ENCODE data around the gene CCDC66. TPM values are rescaled to one million over a fixed set of nuclear protein-coding genes. Genes with fewer than 3 reads are reported as not detected.

The CCDC66 gene
- total and polyA plus RNA-seq, 9 of the 15 experiments (the other 6 are each of a cell fraction or from before 2014, with no cell fraction given) = 21.5 to 46.5 (median 29.6) TPM

DNA sequence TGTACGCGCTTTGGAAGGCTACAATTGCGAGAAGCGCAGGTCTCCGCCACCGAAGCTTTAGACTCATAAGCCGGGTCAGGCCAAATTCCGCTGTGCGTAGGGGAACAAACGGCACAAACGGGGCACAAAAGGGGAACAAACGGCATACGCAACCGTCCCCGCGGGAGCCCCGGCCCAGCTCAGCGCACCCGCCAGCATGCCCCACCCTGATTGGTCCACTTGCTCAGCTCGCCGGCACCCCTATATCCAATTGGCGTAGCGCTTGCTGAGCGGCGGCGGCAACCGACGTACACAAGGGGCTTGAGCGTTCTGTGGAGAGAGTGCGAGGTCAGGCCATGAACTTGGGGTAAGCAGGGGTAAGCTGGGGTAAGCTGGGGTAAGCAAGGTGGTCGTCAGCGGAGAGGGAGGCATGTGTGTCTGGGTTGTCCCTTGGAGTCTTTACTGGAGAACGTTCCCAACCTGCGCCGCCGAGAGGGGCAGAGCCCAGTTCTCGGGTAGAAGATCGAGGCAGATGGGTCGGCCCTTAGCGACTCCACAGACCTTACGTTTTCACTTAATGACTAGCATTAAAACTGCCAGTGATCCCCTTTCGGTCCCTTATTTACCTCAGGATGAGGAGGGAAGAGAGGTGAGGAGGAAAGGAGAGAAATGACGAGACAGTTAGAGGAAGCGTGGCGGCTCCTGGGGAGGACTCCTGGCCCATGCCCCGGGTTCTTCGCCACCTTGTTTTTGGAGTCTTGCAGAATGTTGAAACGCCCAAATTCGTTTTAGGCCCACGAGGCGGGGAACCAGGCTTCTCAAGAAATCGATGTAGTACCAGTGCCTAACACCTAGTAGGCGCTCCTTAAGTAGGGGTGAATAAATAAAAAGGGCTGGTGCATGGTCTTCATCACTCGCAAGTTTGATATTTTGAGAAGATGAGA is at the start of gene CCDC66 (continued):
- TF ChIP-seq DMBX1 (CRISPR knock-in tag; IDR thresholded peaks at IDR 0.05; ENCODE audit: borderline replicate concordance) (no peak), EP300 (IDR thresholded peaks at IDR 0.05; ENCODE audit: low read length) (no peak), TARDBP (IDR thresholded peaks at IDR 0.05) (no peak), RFX5 (IDR thresholded peaks at IDR 0.05; ENCODE audit: low read depth, low read length) (no peak), NFE2 (IDR thresholded peaks at IDR 0.05; ENCODE audit: low read depth) (no peak), SMAD4 (CRISPR knock-in tag; conservative IDR thresholded peaks at IDR 0.05) (no peak), CREM (IDR thresholded peaks at IDR 0.05; ENCODE audit: low read depth) (peak; percentile 67), PRPF4 (IDR thresholded peaks at IDR 0.05; ENCODE audit: insufficient read depth, low read depth, low read length, poor library complexity, severe bottlenecking) (no peak), MEIS2 (IDR thresholded peaks at IDR 0.05; ENCODE audit: partially characterized antibody) (no peak), SMAD1 (IDR thresholded peaks at IDR 0.05; ENCODE audit: low read depth, low read length, partially characterized antibody) (peak; percentile 40), SUPT5H (IDR thresholded peaks at IDR 0.05) (peak; percentile 91), ZNF274 (IDR thresholded peaks at IDR 0.05; ENCODE audit: borderline replicate concordance, low read depth, low read length) (no peak), MXI1 (IDR thresholded peaks at IDR 0.05; ENCODE audit: low read depth, low read length) (no peak), PHB2 (IDR thresholded peaks at IDR 0.05; ENCODE audit: low read depth) (no peak), TBP (optimal IDR thresholded peaks at IDR 0.05; ENCODE audit: low read depth, low read length) (peak; percentile 82), SP2 (IDR thresholded peaks at IDR 0.05; ENCODE audit: extremely low read depth, low read depth, low read length, poor library complexity, severe bottlenecking) (no peak), ZNF12 (CRISPR knock-in tag; IDR thresholded peaks at IDR 0.05) (0 out of 2 replicates have a peak, but pooled peaks have one; percentile 32), CC2D1A (IDR thresholded peaks at IDR 0.05) (no peak), POLR2A (conservative IDR thresholded peaks at IDR 0.05) (peak; percentile 89)
- TF ChIP-seq, protein P1, sequence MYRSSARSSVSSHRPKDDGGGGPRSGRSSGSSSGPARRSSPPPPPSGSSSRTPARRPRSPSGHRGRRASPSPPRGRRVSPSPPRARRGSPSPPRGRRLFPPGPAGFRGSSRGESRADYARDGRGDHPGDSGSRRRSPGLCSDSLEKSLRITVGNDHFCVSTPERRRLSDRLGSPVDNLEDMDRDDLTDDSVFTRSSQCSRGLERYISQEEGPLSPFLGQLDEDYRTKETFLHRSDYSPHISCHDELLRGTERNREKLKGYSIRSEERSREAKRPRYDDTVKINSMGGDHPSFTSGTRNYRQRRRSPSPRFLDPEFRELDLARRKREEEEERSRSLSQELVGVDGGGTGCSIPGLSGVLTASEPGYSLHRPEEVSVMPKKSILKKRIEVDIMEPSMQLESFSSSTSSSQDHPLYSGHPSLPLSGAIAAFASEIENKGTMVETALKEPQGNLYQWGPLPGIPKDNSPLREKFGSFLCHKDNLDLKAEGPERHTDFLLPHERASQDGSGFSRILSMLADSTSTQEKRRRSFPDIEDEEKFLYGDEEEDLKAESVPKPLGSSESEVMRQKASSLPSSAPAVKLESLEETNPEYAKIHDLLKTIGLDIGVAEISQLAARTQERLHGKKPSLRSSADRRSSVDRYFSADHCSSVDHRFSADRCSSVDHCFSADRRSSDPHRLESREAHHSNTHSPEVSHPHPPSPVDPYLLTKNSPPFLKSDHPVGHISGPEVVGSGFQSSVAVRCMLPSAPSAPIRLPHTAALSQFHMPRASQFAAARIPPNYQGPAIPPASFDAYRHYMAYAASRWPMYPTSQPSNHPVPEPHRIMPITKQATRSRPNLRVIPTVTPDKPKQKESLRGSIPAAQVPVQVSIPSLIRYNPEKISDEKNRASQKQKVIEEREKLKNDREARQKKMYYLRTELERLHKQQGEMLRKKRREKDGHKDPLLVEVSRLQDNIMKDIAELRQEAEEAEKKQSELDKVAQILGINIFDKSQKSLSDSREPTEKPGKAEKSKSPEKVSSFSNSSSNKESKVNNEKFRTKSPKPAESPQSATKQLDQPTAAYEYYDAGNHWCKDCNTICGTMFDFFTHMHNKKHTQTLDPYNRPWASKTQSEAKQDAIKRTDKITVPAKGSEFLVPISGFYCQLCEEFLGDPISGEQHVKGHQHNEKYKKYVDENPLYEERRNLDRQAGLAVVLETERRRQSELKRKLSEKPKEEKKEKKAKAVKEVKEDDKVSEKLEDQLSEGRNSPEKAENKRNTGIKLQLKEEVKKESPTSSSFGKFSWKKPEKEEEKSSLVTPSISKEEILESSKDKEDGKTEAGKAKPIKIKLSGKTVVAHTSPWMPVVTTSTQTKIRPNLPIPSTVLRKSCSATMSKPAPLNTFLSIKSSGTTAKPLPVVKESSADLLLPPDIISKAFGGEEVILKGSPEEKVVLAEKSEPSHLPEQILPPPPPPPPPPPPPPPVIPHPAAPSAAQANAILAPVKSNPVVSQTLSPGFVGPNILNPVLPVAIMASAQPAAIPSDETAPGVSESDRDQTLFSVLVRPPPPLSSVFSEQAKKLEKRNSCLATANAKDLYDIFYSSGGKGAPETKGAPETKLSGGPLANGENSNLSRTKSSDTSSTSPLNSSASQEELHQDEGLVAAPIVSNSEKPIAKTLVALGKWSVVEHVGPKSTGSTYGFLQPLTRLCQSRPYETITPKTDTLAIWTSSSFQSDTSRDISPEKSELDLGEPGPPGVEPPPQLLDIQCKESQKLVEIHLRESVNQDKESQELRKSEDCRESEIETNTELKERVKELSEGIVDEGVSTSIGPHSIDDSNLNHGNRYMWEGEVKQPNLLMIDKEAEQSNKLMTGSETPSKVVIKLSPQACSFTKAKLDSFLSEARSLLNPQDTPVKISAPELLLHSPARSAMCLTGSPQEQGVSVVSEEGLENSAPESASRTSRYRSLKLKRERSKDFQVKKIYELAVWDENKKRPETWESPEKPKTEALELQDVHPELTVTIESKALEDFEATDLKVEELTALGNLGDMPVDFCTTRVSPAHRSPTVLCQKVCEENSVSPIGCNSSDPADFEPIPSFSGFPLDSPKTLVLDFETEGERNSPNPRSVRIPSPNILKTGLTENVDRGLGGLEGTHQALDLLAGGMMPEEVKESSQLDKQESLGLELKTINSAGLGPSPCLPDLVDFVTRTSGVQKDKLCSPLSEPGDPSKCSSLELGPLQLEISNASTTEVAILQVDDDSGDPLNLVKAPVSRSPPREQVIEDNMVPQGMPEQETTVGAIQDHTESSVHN (IDR thresholded peaks at IDR 0.05; ENCODE audit: borderline replicate concordance in 1 of 2, low read depth in 1 of 2) = no peak

All from K562 (cell line).